Measurements from ENCODE around the gene ABCA4.
"Not testable (repeated sequence)": the region's sequence is repeated elsewhere in the genome, so short reads cannot be mapped to it uniquely, and the experiment has no call there.

ABCA4 gene

GRCh38 chr1:94154989-94155388 lies 34.0 kb upstream of the ABCA4 start:
- no peak for DNase-seq (ENCODE audit: low spot score)
- TF ChIP-seq, protein P1, sequence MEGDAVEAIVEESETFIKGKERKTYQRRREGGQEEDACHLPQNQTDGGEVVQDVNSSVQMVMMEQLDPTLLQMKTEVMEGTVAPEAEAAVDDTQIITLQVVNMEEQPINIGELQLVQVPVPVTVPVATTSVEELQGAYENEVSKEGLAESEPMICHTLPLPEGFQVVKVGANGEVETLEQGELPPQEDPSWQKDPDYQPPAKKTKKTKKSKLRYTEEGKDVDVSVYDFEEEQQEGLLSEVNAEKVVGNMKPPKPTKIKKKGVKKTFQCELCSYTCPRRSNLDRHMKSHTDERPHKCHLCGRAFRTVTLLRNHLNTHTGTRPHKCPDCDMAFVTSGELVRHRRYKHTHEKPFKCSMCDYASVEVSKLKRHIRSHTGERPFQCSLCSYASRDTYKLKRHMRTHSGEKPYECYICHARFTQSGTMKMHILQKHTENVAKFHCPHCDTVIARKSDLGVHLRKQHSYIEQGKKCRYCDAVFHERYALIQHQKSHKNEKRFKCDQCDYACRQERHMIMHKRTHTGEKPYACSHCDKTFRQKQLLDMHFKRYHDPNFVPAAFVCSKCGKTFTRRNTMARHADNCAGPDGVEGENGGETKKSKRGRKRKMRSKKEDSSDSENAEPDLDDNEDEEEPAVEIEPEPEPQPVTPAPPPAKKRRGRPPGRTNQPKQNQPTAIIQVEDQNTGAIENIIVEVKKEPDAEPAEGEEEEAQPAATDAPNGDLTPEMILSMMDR (IDR thresholded peaks at IDR 0.05; ENCODE audit: extremely low read depth, insufficient read depth, missing control alignments) = no peak
- in situ Hi-C loops (cut with MboI; ENCODE audit: low pct_unique_long_range_greater_than_20kb, low sequenced_read_pairs, unreplicated experiment) = no loop called here

DNA sequence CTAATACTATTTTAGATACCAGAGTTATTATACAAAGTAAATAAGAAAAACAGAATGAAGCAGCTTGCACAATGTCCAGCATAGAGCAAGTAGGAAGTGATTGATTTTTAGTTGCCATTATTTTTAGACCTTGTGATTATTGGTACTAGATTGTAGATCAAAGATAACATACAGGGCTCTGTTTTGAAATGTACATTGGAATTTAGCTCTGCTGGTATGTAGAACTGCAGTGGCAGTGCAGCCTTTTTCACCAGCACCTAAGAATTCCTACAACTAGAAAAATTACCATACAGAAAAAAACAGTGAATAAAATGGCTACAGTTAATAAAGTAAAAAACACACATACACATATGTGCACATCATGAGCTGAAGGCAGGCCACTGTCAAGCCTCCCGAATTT lies 32.2 kb upstream of the ABCA4 start:
- in situ Hi-C loops (cut with MboI; ENCODE audit: low pct_unique_long_range_greater_than_20kb, low sequenced_read_pairs, unreplicated experiment) = no loop called here
- TF ChIP-seq, protein P1 (IDR thresholded peaks at IDR 0.05; ENCODE audit: extremely low read depth, insufficient read depth, missing control alignments) = no peak
- DNase-seq (ENCODE audit: low spot score) = no peak

GRCh38 chr1:94149166-94149565 lies 28.2 kb upstream of the ABCA4 start:
- DNase-seq (ENCODE audit: low spot score); in situ Hi-C loops (cut with MboI; ENCODE audit: low pct_unique_long_range_greater_than_20kb, low sequenced_read_pairs, unreplicated experiment): not testable (repeated sequence)

GRCh38 chr1:94146273-94146672 lies 25.3 kb upstream of the ABCA4 start:
- DNase-seq (ENCODE audit: low spot score) = no peak
- TF ChIP-seq, protein P1 (IDR thresholded peaks at IDR 0.05; ENCODE audit: extremely low read depth, insufficient read depth, missing control alignments) = no peak
- in situ Hi-C loops (cut with MboI; ENCODE audit: low pct_unique_long_range_greater_than_20kb, low sequenced_read_pairs, unreplicated experiment) = no loop called here

- in situ Hi-C loops (cut with MboI; ENCODE audit: low pct_unique_long_range_greater_than_20kb, low sequenced_read_pairs, unreplicated experiment) = no loop called here
- no peak for DNase-seq (ENCODE audit: low spot score)
- TF ChIP-seq, protein P1 (IDR thresholded peaks at IDR 0.05; ENCODE audit: extremely low read depth, insufficient read depth, missing control alignments) = no peak
Measured at GRCh38 chr1:94144836-94145235, 23.9 kb upstream of the ABCA4 start.

DNA sequence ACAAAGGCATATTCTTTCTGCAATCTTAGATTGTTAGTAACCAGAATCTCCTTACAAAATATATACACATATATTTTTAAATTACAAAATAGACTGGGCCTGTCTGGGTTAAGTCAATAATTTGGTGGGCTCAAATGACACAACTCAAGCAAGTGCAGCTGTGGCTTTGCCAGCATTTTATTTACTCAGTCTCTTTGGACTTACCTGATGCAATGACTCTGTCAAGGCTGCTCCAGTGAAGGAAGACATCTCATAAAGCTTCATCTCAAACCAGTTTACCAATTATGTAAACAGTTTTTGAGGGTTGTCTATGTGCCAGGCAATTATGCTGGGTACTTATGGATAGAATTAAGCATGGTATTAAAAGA lies 22.8 kb upstream of the ABCA4 start:
- TF ChIP-seq, protein P1 (IDR thresholded peaks at IDR 0.05; ENCODE audit: extremely low read depth, insufficient read depth, missing control alignments) = no peak
- no peak for DNase-seq (ENCODE audit: low spot score)
- in situ Hi-C loops (cut with MboI; ENCODE audit: low pct_unique_long_range_greater_than_20kb, low sequenced_read_pairs, unreplicated experiment) = no loop called here

DNA sequence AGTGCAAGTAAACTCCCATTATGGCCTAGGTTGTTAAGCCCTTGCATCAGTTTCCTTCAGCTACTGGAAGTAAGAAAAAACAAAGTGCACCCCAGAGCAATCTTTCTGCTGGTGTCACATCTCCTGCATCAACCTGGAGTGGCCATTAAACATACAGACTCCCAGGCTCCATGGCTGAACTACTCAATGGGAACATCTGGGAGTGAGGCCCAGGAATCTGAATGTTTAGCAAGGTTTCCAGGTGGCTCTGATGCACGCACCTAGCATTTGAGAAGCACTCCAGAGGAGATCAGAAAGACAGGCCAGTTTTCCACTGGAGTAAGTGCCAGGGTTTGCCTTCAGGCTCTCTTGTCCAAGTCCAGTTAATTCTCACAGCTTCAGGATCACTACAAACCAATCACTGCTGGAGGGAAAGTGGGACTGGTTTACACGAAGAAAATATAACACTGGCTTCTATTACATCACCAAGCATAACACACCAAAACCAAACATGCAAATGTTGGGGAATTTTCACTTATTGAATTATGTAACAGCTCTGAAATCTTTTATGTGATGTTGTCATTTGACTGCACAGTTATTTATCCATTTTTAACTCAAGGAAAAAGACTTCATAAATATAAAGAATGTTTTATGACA lies 22.3 kb upstream of the ABCA4 start:
- DNase-seq (ENCODE audit: low spot score) = no peak
- in situ Hi-C loops (cut with MboI; ENCODE audit: low pct_unique_long_range_greater_than_20kb, low sequenced_read_pairs, unreplicated experiment) = no loop called here
- TF ChIP-seq, protein P1 (IDR thresholded peaks at IDR 0.05; ENCODE audit: extremely low read depth, insufficient read depth, missing control alignments) = no peak

All from GM13977 (cell line).